GM12872 (cell line): Measurements from ENCODE around the gene STK33.

Source experiments
- CTCF ChIP-seq: IDR thresholded peaks from 3 replicates; pipeline ENCODE4 v1.5.1; 2011; ENCODE audit warnings: low read depth, mild to moderate bottlenecking, low read length, moderate library complexity; ENCODE audit not compliant: insufficient read depth

Gene STK33

GRCh38 chr11:8408151-8408941 lies 185.7 kb downstream of the STK33 start:
- no peak for TF ChIP-seq CTCF

- no peak for TF ChIP-seq CTCF
These were observed 190.7 kb downstream of the STK33 start for GRCh38 chr11:8403310-8403709.

GRCh38 chr11:8392886-8393285 lies 201.1 kb downstream of the STK33 start:
- TF ChIP-seq CTCF, result no peak

GRCh38 chr11:8392166-8392565 lies 201.9 kb downstream of the STK33 start:
- TF ChIP-seq CTCF, result no peak

GRCh38 chr11:8390851-8391612 lies 203.0 kb downstream of the STK33 start:
- no peak for TF ChIP-seq CTCF

- no peak for TF ChIP-seq CTCF
These were observed 204.7 kb downstream of the STK33 start for GRCh38 chr11:8389029-8389996.

GRCh38 chr11:8387693-8388092 lies 206.3 kb downstream of the STK33 start:
- no peak for TF ChIP-seq CTCF
